Ishikawa (cell line): ENCODE data around the gene CALHM3.

ENCODE experiments used
- CEBPB ChIP-seq: IDR thresholded peaks from 2 replicates; pipeline ENCODE4 v1.6.1; 2012
- TAF1 ChIP-seq: IDR thresholded peaks from 2 replicates; pipeline ENCODE4 v1.6.1; 2012; ENCODE audit warnings: low read depth, mild to moderate bottlenecking

DNA sequence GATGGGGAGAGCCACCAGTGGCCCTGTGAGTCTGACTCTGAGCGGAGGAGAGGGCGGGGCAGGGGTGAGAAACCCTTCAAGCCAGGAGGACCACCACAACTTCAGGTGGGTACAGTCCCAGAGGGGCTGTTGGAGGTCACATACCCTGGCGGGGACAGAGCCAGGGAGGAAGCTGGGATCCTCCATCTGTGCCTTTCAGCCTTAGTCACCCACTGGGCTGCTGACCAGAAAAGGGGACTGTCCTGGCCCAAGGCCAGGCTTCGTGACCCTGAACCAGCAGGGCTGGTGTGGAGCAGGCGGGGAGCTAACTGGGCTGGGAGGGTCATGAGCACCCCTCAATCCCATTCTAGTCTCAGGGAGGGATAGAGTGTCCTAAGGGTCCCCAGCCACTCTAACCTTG is 1.5 kb upstream of the CALHM3 start:
- TF ChIP-seq CEBPB (no peak), TAF1 (no peak)
